H9 (cell line): Measurements from ENCODE around the gene FARS2. TPM values are rescaled to one million over a fixed set of nuclear protein-coding genes. Genes with fewer than 3 reads are reported as not detected.
A peak's percentile ranks its signal among the peaks of the same experiment; 100 is the strongest.

Experiments
- DNase-seq: peaks from one replicate; pipeline ENCODE4 v3.0.0-alpha.2; 2017
- H2AFZ ChIP-seq: one replicate; pipeline ENCODE4 v1.6.1; 2013; ENCODE audit warnings: mild to moderate bottlenecking, low read length, control low read depth, moderate library complexity
- H2AK5ac ChIP-seq: 2 replicates; pipeline ENCODE4 v1.6.1; 2013; ENCODE audit warnings: low read length, control low read depth, mixed read lengths; ENCODE audit not compliant: insufficient read length
- H2BK120ac ChIP-seq: one replicate; pipeline ENCODE4 v1.6.1; 2013; ENCODE audit warnings: low read depth, mild to moderate bottlenecking, low read length, control low read depth, inconsistent platforms; ENCODE audit not compliant: poor library complexity, severe bottlenecking
- H2BK12ac ChIP-seq: 2 replicates; pipeline ENCODE4 v1.6.1; 2013; ENCODE audit warnings: low read length, control low read depth, mixed read lengths, low read depth; ENCODE audit not compliant: insufficient read length
- H2BK15ac ChIP-seq: 2 replicates; pipeline ENCODE4 v1.6.1; 2013; ENCODE audit warnings: low read depth, low read length, control low read depth
- H2BK20ac ChIP-seq: one replicate; pipeline ENCODE4 v1.6.1; 2013; ENCODE audit warnings: low read depth, mild to moderate bottlenecking, low read length, control low read depth, inconsistent platforms; ENCODE audit not compliant: poor library complexity, severe bottlenecking
- H2BK5ac ChIP-seq: 2 replicates; pipeline ENCODE4 v1.6.1; 2013; ENCODE audit warnings: low read length, control low read depth, mixed read lengths; ENCODE audit not compliant: insufficient read length
- H3K14ac ChIP-seq: 2 replicates; pipeline ENCODE4 v1.6.1; 2013; ENCODE audit warnings: low read length, control low read depth; ENCODE audit not compliant: insufficient read depth
- H3K18ac ChIP-seq: 2 replicates; pipeline ENCODE4 v1.6.1; 2013; ENCODE audit warnings: low read depth, mild to moderate bottlenecking, mixed read lengths, low read length, control low read depth; ENCODE audit not compliant: insufficient read length
- H3K23ac ChIP-seq: 2 replicates; pipeline ENCODE4 v1.6.1; 2013; ENCODE audit warnings: low read length, control low read depth, mixed read lengths, low read depth; ENCODE audit not compliant: insufficient read length
- H3K23me2 ChIP-seq: 2 replicates; pipeline ENCODE4 v1.6.1; 2013; ENCODE audit warnings: low read depth, mild to moderate bottlenecking, mixed read lengths, low read length, control low read depth; ENCODE audit not compliant: insufficient read length, poor library complexity, severe bottlenecking
- H3K27ac ChIP-seq: 2 replicates; pipeline ENCODE4 v1.5.1; 2013; ENCODE audit warnings: low read length, control low read depth, mixed read lengths, low read depth; ENCODE audit not compliant: insufficient read length
- H3K27me3 ChIP-seq: 2 replicates; pipeline ENCODE4 v1.6.1; 2013; ENCODE audit warnings: low read length, control low read depth, inconsistent platforms; ENCODE audit not compliant: insufficient read depth
- H3K4ac ChIP-seq: 2 replicates; pipeline ENCODE4 v1.6.1; 2013; ENCODE audit warnings: low read depth, mild to moderate bottlenecking, control low read depth, inconsistent platforms, low read length, moderate library complexity
- H3K4me1 ChIP-seq: 2 replicates; pipeline ENCODE4 v1.6.1; 2013; ENCODE audit warnings: low read length, control low read depth, inconsistent platforms; ENCODE audit not compliant: insufficient read depth
- H3K4me2 ChIP-seq: 2 replicates; pipeline ENCODE4 v1.6.1; 2013; ENCODE audit warnings: low read length, control low read depth, mixed read lengths; ENCODE audit not compliant: insufficient read length, insufficient read depth
- H3K56ac ChIP-seq: 2 replicates; pipeline ENCODE4 v1.6.1; 2013; ENCODE audit warnings: low read depth, mild to moderate bottlenecking, mixed read lengths, low read length, control low read depth; ENCODE audit not compliant: insufficient read length
- H3K79me1 ChIP-seq: 2 replicates; pipeline ENCODE4 v1.6.1; 2013; ENCODE audit warnings: low read depth, mild to moderate bottlenecking, moderate library complexity, low read length, control low read depth, inconsistent platforms; ENCODE audit not compliant: insufficient read depth, poor library complexity, severe bottlenecking
- H3K79me2 ChIP-seq: 2 replicates; pipeline ENCODE4 v1.6.1; 2013; ENCODE audit warnings: low read length, control low read depth, inconsistent platforms; ENCODE audit not compliant: insufficient read depth
- H3K9ac ChIP-seq: 2 replicates; pipeline ENCODE4 v1.6.1; 2013; ENCODE audit warnings: low read length, control low read depth, mixed read lengths; ENCODE audit not compliant: insufficient read length; ENCODE audit errors: extremely low read depth
- H3K9me3 ChIP-seq: one replicate; pipeline ENCODE4 v1.6.1; 2013; ENCODE audit warnings: low read depth, low read length, inconsistent platforms; ENCODE audit not compliant: control insufficient read depth
- H3T11ph ChIP-seq: one replicate; pipeline ENCODE4 v1.6.1; 2013; ENCODE audit warnings: mild to moderate bottlenecking, low read length, control low read depth, inconsistent platforms
- H4K20me1 ChIP-seq: one replicate; pipeline ENCODE4 v1.6.1; 2013; ENCODE audit not compliant: control insufficient read depth, insufficient read length, insufficient read depth
- H4K5ac ChIP-seq: 2 replicates; pipeline ENCODE4 v1.6.1; 2013; ENCODE audit warnings: low read depth, mild to moderate bottlenecking, mixed read lengths, low read length, control low read depth; ENCODE audit not compliant: insufficient read length
- H4K8ac ChIP-seq: replicated peaks from 2 replicates; pipeline ENCODE4 v1.6.1; 2013; ENCODE audit warnings: low read length, control low read depth, mixed read lengths, low read depth; ENCODE audit not compliant: insufficient read length
- H4K91ac ChIP-seq: 2 replicates; pipeline ENCODE4 v1.6.1; 2013; ENCODE audit warnings: low read depth, mild to moderate bottlenecking, moderate library complexity, mixed read lengths, low read length, control low read depth; ENCODE audit not compliant: insufficient read length
- H3K27ac Mint-ChIP-seq, 3 experiments: 2 replicates in 2 of 3; 3 replicates in 1 of 3; pipeline ENCODE4 v1.8.0; 2020 to 2021; ENCODE audit warnings: mixed read lengths in 3 of 3, mild to moderate bottlenecking in 1 of 3, moderate library complexity in 1 of 3
- H3K27me3 Mint-ChIP-seq: 2 replicates; pipeline ENCODE4 v1.8.0; 2021; ENCODE audit warnings: low read depth, mild to moderate bottlenecking, moderate library complexity, mixed read lengths
- H3K36me3 Mint-ChIP-seq, 3 experiments: 2 replicates in 2 of 3; 3 replicates in 1 of 3; pipeline ENCODE4 v1.8.0; 2020 to 2021; ENCODE audit warnings: low read depth in 3 of 3, mixed read lengths in 3 of 3; ENCODE audit not compliant: insufficient read depth in 1 of 3
- H3K4me1 Mint-ChIP-seq, 2 experiments: 2 replicates each; pipeline ENCODE4 v1.8.0; 2020; ENCODE audit warnings: mixed read lengths in 2 of 2
- H3K4me3 Mint-ChIP-seq, 2 experiments: 2 replicates in 1 of 2; 3 replicates in 1 of 2; pipeline ENCODE4 v1.8.0; 2020 to 2021; ENCODE audit warnings: mild to moderate bottlenecking in 2 of 2, mixed read lengths in 2 of 2, moderate library complexity in 1 of 2
- H3K9me3 Mint-ChIP-seq, 2 experiments: 2 replicates in 1 of 2; 3 replicates in 1 of 2; pipeline ENCODE4 v1.8.0; 2020; ENCODE audit warnings: mild to moderate bottlenecking in 2 of 2, mixed read lengths in 2 of 2, moderate library complexity in 1 of 2
- WGBS: extraction: QIAGEN DNeasy Blood & Tissue Kit; methylation state at CpG from one replicate; pipeline ENCODE4 v1.1.7; 2013; ENCODE audit warnings: missing lambda C conversion rate, low lambda C conversion rate, mixed read lengths; ENCODE audit not compliant: insufficient read length; ENCODE audit errors: extremely low coverage; 5-methylcytosine and 5-hydroxymethylcytosine counted together
- total RNA-seq: library from RNA; stranded (reverse); gene quantifications from 2 replicates; pipeline ENCODE4 v1.2.1, GENCODE V29; 2021
- TF ChIP-seq, protein P1 (sequence below): fragments of 200-600 bp; sonication (generic); conservative IDR thresholded peaks from 3 replicates; pipeline ENCODE4 v1.8.0; 2021; ENCODE audit warnings: antibody characterized with exemption, mild to moderate bottlenecking

Gene FARS2
- total RNA-seq, 1 experiment from 2014 or later = 8.5 TPM

DNA sequence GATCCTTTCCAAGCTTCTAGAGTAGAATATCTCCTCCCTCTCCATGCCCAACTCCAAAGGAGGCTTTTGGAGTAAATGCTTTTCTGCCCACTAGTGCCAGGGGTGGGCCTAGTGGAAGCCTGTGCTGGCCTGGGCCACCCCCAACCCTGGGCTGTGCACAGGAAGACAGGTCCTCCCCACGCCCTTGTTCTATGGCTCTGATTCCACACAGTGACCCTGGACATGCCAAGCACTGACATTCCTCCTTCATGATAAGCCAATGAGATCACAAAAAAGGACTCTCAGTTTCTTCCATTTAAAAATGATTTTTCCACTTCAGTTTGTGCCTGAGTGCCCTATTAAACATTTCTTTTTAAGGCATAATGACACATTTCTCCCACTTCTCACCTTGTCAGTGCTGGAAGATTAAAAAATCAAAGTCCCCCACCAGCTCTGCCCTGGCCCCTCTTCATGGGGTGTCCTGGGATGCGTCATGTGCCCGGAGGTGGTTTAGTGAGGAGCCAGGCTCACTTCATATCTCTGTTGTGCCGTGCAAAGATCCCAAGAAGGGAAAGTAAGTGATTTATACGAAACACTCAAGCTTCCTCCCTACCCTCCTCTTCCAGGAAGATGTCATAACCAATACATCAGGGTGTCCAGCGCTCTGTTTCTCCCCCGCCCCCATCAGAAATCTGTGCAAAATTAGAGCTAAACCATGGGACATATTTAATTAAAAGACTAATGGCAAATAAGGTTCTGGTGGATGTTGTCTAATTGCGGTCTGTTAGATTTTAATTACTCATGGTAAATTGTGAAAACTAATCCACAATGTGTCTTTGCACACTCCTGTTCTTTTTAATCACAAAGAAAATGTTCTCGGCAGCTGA, 490.4 kb downstream of the FARS2 start:
- no peak overlapping the region for H3K23ac ChIP-seq
- no peak overlapping the region for H2BK12ac ChIP-seq
- no peak overlapping the region for H2BK15ac ChIP-seq
- H3K14ac ChIP-seq = no peak overlapping the region
- H2BK20ac ChIP-seq = no peak overlapping the region
- no peak overlapping the region for H3K56ac ChIP-seq
- no peak overlapping the region for H2BK5ac ChIP-seq
- no peak overlapping the region for H4K91ac ChIP-seq
- no peak overlapping the region for H3K18ac ChIP-seq
- H4K5ac ChIP-seq = no peak overlapping the region
- H2AK5ac ChIP-seq = no peak overlapping the region
- H3K23me2 ChIP-seq = no peaks in the 10 kb centered on the region
- H3K27ac Mint-ChIP-seq = peak overlapping the region; percentile 86 to 96 (median 86); a peak in 6 of 7 replicates
- H3K9me3 ChIP-seq = no peaks in the 10 kb centered on the region
- H3K27me3 Mint-ChIP-seq = peaks cover 2% of the 10 kb centered on the region; the same call in 1 of the 2 replicates
- TF ChIP-seq, protein P1, sequence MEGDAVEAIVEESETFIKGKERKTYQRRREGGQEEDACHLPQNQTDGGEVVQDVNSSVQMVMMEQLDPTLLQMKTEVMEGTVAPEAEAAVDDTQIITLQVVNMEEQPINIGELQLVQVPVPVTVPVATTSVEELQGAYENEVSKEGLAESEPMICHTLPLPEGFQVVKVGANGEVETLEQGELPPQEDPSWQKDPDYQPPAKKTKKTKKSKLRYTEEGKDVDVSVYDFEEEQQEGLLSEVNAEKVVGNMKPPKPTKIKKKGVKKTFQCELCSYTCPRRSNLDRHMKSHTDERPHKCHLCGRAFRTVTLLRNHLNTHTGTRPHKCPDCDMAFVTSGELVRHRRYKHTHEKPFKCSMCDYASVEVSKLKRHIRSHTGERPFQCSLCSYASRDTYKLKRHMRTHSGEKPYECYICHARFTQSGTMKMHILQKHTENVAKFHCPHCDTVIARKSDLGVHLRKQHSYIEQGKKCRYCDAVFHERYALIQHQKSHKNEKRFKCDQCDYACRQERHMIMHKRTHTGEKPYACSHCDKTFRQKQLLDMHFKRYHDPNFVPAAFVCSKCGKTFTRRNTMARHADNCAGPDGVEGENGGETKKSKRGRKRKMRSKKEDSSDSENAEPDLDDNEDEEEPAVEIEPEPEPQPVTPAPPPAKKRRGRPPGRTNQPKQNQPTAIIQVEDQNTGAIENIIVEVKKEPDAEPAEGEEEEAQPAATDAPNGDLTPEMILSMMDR = no peak
- DNase-seq = no peak
- H3K4me2 ChIP-seq = no peak overlapping the region
- H3K4ac ChIP-seq = no peak overlapping the region
- H3K9me3 Mint-ChIP-seq = peaks cover 28 to 29% of the 10 kb centered on the region in 2 experiments
- H3K79me2 ChIP-seq = no peaks in the 10 kb centered on the region
- no peaks in the 10 kb centered on the region for H3K27me3 ChIP-seq
- no peak overlapping the region; a peak in 1 of 5 replicates for H3K4me3 Mint-ChIP-seq
- WGBS = no CpG with 5 or more reads among the region's 9 CpGs
- H3K4me1 ChIP-seq = peaks cover 2% of the 10 kb centered on the region; the same call in 1 of the 2 replicates
- no peak overlapping the region for H3K9ac ChIP-seq
- no peaks in the 10 kb centered on the region for H3K79me1 ChIP-seq
- no peak overlapping the region for H4K8ac ChIP-seq
- peaks cover 22 to 37% (median 26%) of the 10 kb centered on the region in 3 experiments for H3K36me3 Mint-ChIP-seq
- H4K20me1 ChIP-seq = no peaks in the 10 kb centered on the region
- H2AFZ ChIP-seq = no peak overlapping the region
- peaks cover 17% of the 10 kb centered on the region in 2 experiments for H3K4me1 Mint-ChIP-seq
- H3K27ac ChIP-seq = no peak overlapping the region
- H2BK120ac ChIP-seq = no peak overlapping the region
- no peak overlapping the region for H3T11ph ChIP-seq
